HG02973 (cell line): ENCODE measurements around the gene PLXNA3.

Source experiments
- ATAC-seq: cut with Tn5 transposase; IDR thresholded peaks from one replicate; pipeline ENCODE4 v1.9.1; 2021; ENCODE audit warnings: moderate library complexity; ENCODE audit not compliant: unreplicated experiment

The PLXNA3 gene

DNA sequence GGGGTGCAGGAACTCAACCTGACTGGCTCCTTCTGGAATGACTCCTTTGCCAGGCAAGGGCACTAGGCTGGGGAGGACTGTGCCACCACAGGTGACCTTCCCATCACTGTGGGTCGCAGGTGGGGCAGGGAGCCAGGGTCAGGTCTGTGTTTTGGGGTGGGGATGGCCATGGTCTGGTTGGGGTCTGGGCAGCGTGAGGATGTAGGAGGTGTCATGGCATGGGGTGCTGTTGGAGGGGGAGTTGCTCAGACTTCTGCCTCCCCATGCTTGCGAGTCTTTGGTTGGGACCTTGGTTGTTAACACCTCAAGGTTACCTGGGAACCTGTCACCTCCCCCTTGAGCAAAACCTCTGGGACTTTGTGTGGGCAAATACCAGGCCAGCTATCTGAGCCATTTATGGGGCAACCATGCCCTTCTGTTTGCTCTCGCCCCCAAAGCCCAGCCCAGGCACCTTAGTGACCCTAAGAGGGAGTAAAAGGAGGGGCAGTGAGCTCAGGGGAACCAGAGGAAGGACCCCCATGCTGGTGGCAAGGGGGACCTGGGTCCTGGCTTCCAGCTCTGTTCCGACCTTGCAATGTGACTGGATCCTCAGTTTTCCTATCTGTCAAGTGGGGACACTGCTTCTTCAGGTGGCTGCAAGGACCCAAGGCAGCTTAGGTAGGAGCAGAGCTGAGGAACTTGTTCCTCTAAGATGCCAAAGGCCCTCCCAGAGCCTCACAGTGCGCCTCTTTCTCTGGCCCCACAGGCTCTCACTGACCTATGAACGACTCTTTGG, 23.5 kb upstream of the PLXNA3 start:
- ATAC-seq: no peak

DNA sequence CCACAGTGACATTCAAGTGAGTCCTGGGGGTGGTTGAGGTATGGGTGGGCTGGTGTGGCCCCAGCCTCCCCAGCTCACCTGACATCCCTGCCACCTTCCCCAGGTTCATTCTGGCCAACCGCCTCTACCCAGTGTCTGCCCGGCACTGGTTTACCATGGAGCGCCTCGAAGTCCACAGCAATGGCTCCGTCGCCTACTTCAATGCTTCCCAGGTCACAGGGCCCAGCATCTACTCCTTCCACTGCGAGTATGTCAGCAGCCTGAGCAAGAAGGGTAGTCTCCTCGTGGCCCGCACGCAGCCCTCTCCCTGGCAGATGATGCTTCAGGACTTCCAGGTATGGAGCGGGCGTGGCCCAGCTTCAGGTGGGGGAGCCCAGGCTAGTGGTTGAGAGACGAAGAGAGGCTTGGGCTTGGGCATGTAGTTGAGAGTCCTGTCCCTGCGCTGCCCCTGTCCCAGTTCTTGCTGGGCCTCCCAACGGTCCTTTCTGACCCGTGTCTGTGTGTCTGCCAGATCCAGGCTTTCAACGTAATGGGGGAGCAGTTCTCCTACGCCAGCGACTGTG, 22.8 kb upstream of the PLXNA3 start:
- ATAC-seq: no peak

DNA sequence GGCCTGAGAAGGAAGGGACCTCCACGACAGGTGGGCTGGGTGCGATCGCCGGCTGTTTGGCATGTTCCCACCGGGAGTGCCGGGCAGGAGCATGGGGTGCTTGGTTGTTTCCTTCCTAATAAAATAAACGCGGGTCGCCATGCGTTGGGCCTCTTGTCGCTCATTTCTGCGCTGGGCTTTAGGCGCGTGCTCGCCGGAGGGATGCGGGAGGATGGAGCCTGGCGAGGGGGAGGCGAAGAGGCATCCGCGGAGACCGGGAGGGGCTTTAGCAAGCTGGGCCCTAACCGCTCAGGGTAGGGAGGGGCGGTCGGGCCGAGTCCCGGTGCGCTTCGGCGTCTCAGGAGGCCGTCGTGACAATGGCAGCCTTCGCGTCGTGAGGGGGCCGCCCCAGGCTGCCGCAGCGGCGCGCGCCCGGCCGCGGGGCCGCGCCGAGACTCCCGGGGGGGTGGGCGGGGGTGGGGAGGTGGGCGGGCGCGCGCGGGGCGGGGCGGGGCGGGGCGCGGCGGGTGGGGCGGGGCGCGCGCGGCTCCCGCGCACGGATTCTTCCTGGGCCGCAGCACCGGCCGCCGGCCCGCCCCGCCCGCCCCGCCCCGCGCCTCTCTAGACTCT, 21.6 kb upstream of the PLXNA3 start:
- no peak for ATAC-seq

DNA sequence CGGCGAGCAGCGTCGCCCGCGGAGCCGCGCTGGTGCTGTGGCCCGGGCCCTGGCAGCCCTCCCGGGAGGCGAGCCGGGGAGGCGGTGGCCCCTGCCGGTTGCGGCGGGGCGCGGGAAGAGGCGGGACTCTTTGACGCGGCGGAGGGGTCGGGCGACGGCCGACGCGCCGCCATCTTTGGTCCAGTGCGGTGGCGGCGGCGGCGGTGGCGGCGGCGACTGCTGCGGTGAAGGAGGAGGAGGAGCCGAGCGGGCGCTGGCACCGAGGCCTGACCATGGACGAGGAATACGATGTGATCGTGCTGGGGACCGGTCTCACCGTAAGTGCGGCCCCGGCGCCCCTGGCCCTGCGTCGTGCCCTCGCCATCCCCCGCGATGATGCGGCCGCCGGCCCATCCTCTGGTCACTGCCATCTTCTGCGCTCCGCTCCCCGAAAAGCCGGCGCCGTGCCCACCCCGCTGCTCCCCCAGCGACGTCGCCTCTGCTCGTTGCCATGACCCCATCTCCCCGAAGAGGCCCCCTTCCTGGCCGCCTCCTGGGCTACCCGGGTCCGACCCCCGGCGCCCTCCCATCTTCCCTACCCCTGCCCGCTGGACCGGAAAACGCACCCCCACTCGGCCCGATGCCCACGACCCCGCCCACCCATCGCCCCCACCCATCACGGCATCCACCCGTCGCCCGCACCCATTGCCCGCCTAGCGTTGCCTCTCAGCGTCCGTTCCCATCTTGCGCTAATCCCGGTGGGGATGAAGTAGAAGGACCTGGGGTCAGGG, 20.9 kb upstream of the PLXNA3 start, which contains the start of gene GDI1:
GDI1 (plus strand) TSS at position 172 of the 770 bp plus-strand sequence; CDS start at position 273, 101 bp downstream.
- no peak for ATAC-seq

DNA sequence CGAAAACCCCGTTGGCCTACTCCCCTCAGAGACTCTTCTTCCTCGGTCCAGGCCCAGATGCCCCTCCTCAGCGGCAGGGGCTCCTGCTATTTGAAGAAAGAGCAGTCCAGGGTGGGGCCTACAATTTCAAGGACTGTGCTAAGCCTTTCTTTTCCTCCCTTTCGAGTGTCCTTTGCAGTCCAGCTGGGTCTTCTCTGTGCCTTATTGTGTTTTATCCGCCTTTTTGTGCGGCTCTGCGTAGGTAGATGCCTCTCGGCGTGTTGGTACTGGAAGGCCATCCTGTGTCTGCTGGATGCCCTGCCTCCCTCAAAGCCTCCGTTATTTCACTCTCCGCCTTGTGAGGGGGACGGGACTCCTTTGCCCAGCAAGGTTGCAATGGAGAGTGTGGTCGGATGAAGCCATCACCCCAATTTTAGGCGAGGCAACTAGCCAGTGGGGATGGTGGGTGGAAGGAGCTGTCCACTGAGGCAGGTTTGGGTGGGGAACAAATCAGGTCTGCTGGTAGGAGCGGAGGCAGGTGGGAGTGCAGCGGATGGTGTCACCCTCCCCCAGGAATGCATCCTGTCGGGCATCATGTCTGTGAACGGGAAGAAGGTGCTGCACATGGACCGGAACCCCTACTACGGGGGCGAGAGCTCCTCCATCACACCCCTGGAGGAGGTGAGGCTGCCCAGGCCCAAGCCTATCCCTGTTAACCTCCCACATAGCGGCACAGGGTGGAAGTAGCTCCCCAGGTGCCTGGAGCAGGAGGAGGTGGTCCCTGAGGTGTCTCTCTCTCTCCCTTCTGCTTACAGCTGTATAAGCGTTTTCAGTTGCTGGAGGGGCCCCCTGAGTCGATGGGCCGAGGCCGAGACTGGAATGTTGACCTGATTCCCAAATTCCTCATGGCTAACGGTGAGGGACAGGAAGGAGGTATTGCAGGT, 19.8 kb upstream of the PLXNA3 start:
- no peak for ATAC-seq

DNA sequence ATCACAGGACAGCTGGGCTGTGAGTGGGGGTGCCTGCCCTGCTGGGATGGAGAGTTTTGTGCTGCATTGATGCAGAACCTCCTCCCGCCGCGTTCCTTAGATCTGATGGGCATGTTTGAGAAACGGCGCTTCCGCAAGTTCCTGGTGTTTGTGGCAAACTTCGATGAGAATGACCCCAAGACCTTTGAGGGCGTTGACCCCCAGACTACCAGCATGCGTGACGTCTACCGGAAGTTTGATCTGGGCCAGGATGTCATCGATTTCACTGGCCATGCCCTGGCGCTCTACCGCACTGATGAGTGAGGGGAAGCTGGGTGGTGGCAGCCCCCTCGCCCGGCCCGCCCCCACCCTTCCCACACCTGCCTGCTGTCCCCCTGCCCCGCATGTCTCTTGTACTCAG, 18.2 kb upstream of the PLXNA3 start:
- no peak for ATAC-seq

DNA sequence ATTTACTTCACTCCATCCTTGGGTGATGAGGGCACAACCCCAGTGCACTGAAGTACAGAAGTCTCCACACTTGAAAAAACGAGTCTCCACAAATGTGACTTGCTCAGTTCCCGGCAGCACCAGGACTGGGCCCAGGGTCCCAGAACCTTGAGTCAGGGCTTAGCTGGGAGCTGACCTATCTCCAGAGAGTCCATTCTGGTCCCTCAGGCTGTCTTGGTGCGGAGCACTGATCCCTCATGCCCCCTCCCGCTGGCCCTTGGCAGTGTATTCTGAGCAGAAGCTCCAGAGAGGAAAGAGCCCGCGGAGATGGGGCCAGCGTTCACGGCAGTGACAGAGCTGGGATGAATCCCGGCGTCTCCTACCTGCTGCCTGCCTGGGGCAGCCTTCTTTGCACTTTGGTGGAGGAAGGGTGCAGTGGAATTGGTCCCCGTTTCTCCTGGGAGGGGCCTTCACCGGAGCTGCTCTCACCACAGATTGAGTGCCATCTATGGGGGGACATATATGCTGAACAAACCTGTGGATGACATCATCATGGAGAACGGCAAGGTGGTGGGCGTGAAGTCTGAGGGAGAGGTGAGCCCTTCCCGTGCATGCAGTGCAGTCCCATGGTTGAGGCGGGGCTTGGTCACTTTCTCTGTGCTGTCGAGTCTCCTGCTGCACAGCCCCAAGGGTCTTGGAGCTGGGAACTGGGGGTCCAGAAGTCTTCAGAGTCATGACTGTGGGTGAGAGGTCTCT, 17.3 kb upstream of the PLXNA3 start:
- ATAC-seq: no peak

DNA sequence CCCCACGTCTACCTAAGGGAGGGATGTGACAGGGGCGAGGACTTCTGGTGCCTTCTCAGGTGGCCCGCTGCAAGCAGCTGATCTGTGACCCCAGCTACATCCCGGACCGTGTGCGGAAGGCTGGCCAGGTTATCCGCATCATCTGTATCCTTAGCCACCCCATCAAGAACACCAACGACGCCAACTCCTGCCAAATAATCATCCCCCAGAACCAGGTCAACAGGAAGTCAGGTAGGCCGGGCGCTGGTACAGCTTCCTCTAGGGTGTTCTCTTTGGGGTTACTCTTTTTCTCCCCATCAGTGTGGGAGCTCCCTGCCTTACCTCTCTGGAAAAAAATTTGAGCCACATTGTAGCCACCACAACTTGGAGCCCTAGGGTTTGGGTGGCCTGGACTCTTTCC, 16.5 kb upstream of the PLXNA3 start:
- ATAC-seq: no peak

DNA sequence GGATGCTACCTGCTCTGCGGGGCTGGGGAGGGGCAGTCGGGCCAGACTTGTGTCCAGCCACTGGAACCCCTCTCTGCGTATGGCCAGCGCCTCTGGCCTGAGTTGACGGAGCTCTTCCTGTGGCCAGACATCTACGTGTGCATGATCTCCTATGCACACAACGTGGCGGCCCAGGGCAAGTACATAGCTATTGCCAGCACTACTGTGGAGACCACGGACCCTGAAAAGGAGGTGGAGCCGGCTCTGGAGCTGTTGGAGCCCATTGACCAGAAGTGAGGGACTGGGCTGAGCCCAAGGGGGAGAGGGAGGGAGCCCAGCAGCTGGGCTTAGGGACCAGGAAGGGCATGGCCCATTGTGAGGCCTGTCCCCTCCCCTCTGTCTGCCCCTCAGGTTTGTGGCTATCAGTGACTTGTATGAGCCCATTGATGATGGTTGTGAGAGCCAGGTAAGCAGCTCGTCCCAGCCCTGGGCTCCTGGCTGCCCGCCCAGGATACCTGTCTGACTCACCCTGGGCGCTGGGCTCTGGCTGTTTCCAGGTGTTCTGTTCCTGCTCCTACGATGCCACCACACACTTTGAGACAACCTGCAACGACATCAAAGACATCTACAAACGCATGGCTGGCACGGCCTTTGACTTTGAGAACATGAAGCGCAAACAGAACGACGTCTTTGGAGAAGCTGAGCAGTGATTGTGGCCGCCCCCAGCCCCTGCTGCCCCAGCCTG, 15.9 kb upstream of the PLXNA3 start:
- no peak for ATAC-seq

DNA sequence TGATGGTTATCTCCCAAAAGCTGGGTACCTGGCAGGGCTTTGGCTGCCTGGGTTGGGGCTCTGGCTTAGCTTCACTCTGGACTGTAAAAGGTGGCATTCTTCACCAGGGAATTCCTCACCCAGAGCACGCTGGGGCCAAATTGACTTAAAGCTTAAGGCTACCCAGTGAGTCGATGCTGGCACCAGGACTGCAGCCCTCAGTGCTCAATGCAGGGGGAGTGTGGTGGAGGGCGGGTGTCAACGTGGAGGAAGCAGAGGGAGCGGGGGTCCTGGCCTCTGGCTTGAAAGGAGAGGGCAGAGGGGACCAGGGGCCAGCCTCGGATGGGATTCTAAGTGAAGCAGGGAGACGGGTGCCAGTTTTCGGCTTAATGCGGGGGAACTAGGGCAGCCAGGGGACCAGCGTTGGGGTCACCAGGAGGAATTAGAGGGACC, 14.6 kb upstream of the PLXNA3 start:
- ATAC-seq: no peak

DNA sequence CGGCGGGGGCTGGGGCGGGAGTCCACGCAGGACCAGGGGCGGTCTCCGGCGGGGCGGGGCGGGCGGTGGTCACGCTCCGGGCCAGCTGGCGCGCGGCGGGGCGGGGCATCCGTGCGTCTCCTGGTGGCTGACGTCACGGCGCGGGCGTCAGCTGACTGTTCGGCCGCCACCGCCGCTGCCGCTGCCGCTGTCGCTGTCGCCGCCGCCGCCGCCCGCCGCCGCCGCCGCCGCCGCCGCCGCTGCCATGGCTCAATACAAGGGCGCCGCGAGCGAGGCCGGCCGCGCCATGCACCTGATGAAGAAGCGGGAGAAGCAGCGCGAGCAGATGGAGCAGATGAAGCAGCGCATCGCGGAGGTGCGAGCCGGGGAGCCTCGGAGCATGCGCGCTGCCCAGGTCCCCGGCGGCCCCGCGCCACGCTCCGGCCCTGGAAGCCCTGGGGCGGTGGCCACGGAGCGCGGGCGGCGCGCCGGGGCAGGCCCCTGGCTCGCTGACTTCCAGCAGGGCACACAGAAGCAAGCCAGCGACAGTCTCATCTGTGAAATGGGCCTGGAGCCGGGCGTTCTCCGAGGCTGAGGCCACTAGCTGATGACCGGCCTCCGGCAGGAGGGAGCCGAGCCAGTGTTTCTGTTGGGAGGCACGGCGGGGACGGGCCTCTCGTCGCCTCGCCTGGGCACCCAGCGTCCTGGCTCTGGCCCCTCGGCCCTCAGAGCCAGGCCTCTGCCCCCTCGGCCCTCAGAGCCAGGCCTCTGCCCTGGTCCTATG, 13.9 kb upstream of the PLXNA3 start, which contains the start of gene FAM50A:
FAM50A (plus strand) TSS at position 150 of the 763 bp plus-strand sequence; CDS start at position 245, 95 bp downstream.
- ATAC-seq: peak; percentile 54

DNA sequence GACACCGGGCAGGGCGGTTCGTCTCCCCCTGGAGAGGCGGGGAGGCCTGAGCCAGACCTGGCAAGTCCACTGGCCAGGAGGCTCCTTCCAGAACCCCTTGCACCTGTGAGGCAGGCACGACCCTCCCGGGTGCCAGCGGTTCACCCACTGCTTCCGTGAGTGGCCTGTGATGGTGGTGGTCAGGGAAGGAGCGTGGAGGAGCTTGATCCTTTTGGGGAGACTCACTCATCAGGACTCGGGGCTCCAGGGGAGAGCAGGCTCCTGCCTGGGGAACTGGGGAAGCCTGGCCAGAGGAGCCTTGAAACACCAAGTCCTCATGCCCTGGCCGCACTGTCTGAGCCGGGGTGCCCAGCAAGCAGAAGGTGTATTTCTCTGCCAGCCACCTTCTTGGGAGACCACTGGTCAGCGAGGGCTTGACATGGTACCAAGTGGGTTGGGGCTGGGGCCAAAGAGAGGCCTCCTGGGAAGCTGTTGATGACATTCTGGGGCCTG, 13.3 kb upstream of the PLXNA3 start:
- no peak for ATAC-seq

DNA sequence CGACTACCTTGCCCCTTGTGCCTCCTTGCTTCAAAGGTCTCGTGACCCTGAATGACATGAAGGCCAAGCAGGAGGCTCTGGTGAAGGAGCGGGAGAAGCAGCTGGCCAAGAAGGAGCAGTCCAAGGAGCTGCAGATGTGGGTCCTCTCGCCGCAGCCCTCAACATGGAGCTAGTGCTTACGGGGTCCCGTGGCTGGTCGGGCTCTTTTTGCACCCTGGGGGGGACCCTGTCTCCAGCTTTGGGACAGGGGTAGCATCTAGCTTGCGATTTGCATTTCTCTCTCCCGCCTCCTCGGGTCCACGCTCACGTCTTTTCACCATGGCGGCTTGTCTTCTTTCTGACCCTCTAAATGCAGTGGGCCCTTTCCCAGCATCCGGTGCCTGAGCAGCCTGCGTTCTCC, 12.3 kb upstream of the PLXNA3 start:
- ATAC-seq: no peak

DNA sequence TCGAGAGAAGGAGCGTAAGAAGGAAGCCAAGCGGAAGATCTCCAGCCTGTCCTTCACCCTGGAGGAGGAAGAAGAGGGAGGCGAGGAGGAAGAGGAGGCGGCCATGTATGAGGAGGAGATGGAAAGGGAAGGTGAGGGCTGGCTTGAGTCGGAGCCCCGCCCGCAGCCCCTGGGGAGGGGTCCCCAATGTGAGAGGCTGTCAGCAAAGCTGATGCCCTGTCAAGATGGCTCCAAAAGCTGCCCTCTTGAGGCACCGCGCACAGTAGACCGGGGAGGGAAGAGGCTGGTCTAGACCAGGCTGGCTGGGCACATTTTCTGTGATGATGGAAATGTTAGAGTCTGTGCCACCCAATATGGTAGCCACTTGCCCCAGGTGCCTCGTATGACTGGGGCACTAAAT, 11.7 kb upstream of the PLXNA3 start:
- ATAC-seq: no peak

DNA sequence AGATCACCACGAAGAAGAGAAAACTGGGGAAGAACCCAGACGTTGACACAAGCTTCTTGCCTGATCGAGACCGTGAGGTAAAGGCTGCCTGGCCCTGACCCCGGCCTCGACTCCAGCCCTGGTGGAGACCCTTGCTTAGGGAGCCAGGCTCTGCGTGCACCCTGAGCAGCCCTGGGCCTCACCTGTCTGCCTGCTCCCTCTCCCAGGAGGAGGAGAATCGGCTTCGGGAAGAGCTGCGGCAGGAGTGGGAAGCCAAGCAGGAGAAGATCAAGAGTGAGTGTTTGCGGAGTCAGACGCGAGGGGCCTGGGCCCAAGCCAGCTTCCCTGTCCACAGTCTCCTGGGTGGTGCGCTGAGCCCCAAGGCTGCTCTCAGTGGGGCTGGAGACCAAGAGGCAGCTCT, 9.6 kb upstream of the PLXNA3 start:
- no peak for ATAC-seq

DNA sequence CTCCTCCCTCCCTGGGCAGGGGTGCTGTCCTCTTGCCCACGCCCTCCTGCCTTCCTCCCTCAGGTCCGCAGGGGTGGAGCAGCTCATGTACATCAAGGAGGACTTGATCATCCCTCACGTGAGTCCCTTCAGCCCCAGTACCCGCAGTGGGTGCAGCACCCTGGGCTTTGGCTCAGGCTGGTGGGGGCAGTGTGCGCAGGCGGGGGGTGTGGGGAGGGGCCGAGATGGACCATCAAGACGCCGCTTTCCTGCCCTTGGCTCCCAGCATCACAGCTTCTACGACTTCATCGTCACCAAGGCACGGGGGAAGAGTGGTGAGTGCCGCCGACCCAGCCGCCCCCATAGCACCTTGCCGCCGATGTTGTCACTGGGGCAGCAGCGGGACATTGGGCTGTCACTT, 8.5 kb upstream of the PLXNA3 start:
- ATAC-seq: no peak

DNA sequence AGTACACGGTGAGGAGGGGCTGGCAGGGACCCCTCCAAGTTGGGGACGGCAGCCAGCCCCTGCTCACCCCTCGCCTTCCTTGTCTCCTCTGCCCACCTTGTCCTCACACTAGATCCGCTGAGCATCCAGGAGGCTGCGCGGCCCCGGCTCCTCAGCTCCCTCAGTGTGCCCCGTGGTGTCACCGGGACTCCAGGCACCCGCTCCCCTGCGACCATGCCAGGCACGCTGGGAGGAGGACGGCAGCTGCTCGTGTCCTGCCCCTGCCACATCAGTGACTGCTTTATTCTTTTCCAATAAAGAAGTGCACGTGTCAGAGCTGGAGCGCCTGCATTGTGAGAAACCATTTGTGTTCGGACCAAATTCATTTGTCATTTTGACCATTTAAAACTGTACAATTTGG, 7.8 kb upstream of the PLXNA3 start:
- ATAC-seq: no peak

DNA sequence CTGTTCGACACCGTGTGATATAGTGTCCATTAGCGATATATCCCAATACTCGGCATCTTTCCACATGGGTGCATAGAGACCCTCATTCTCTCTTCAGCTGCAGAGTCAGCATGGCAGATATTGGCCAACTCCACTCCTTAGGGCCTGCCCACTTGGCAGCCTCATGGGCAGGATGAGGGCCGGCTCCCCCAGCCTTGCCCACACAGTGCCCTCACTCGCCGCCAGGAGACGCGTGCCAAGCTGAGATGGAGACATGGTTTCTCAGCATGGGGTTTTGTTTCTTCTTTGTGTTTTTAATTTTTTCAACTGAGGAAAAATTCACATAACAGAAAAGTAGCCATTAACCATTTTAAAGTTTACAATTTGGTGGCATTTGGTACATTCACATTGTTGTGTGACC, 5.3 kb upstream of the PLXNA3 start:
- no peak for ATAC-seq
